ENCODE results near the gene MCCC2.
"Not testable (repeated sequence)": the region's sequence is repeated elsewhere in the genome, so short reads cannot be mapped to it uniquely, and the experiment has no call there.

Gene MCCC2

GRCh38 chr5:71600783-71601182, 13.6 kb downstream of the MCCC2 start:
- DNase-seq, result no peak

- peak; percentile 72 for DNase-seq
These were observed 14.3 kb downstream of the MCCC2 start for GRCh38 chr5:71601222-71602026.

- not testable (repeated sequence) for DNase-seq
These were observed 22.8 kb downstream of the MCCC2 start for GRCh38 chr5:71609916-71610315.

GRCh38 chr5:71615809-71616208, 28.7 kb downstream of the MCCC2 start:
- DNase-seq, result no peak

- no peak for DNase-seq
These were observed 33.5 kb downstream of the MCCC2 start for GRCh38 chr5:71620630-71621029.

- DNase-seq, result no peak
These were observed 34.1 kb downstream of the MCCC2 start for GRCh38 chr5:71621268-71621667.

GRCh38 chr5:71621741-71622140, 34.6 kb downstream of the MCCC2 start:
- no peak for DNase-seq

- no peak for DNase-seq
These were observed 36.2 kb downstream of the MCCC2 start for GRCh38 chr5:71623221-71623794.

GRCh38 chr5:71629950-71630349, 42.8 kb downstream of the MCCC2 start:
- DNase-seq, result no peak

- DNase-seq, result no peak
These were observed 43.9 kb downstream of the MCCC2 start for GRCh38 chr5:71631070-71631469.

GRCh38 chr5:71632168-71632567, 45.0 kb downstream of the MCCC2 start:
- DNase-seq, result no peak

GRCh38 chr5:71633255-71634155, 46.4 kb downstream of the MCCC2 start:
- DNase-seq, result no peak

- no peak for DNase-seq
These were observed 50.0 kb downstream of the MCCC2 start for GRCh38 chr5:71637133-71637532.

GRCh38 chr5:71640408-71640807, 53.3 kb downstream of the MCCC2 start:
- no peak for DNase-seq

GRCh38 chr5:71645030-71645429, 57.9 kb downstream of the MCCC2 start:
- no peak for DNase-seq

- not testable (repeated sequence) for DNase-seq
These were observed 63.8 kb downstream of the MCCC2 start for GRCh38 chr5:71650940-71651339.

GRCh38 chr5:71651579-71651978, 64.4 kb downstream of the MCCC2 start:
- no peak for DNase-seq

GRCh38 chr5:71652349-71652748, 65.2 kb downstream of the MCCC2 start:
- DNase-seq, result no peak

GRCh38 chr5:71652803-71653543, 65.8 kb downstream of the MCCC2 start:
- DNase-seq, result no peak

GRCh38 chr5:71658916-71659662, 71.9 kb downstream of the MCCC2 start:
- peak; percentile 45 for DNase-seq

GRCh38 chr5:71662381-71662780, 75.2 kb downstream of the MCCC2 start:
- no peak for DNase-seq
